ENCODE data around the gene PLA2G15. TPM values are rescaled to one million over a fixed set of nuclear protein-coding genes. Genes with fewer than 3 reads are reported as not detected.

Gene PLA2G15
- total RNA-seq, 1 donor from 2014 or later = 21.9 TPM

DNA sequence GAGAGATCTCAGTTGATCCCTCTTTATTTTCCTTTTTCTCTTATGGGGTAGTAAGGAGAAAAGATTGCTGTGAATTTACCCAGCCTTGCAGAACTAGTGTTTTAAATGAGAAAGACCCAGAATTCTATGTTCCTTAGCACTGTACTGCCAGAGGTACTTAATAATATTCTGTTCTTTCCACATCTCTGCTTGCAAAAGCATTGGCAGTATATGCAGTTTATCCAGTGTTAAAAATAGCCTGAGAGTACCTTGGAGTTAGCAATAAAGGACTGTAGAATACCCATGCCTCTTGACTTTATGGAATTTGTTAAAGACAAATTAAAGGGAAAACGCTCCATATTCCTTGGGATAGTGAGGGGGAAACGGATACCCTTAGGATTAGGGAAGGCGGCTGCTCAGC, 31.1 kb downstream of the PLA2G15 start:
- Histone ChIP-seq H3K4me3 (no peak overlapping the region), H3K36me3 (peaks cover 14 to 34% of the 10 kb centered on the region in 2 donors), H3K27me3 (no peaks in the 10 kb centered on the region), H3K4me1 (peaks cover 12 to 16% of the 10 kb centered on the region in 2 donors), H3K27ac (peak overlapping the region in 1 of 2 donors; percentile 75), H3K9me3 (no peaks in the 10 kb centered on the region)
- no peak for DNase-seq (ENCODE audit: low spot score in 2 of 2)
- intact Hi-C loops (cut with DNase I) = no loop called here
- TF ChIP-seq, protein P1, sequence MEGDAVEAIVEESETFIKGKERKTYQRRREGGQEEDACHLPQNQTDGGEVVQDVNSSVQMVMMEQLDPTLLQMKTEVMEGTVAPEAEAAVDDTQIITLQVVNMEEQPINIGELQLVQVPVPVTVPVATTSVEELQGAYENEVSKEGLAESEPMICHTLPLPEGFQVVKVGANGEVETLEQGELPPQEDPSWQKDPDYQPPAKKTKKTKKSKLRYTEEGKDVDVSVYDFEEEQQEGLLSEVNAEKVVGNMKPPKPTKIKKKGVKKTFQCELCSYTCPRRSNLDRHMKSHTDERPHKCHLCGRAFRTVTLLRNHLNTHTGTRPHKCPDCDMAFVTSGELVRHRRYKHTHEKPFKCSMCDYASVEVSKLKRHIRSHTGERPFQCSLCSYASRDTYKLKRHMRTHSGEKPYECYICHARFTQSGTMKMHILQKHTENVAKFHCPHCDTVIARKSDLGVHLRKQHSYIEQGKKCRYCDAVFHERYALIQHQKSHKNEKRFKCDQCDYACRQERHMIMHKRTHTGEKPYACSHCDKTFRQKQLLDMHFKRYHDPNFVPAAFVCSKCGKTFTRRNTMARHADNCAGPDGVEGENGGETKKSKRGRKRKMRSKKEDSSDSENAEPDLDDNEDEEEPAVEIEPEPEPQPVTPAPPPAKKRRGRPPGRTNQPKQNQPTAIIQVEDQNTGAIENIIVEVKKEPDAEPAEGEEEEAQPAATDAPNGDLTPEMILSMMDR (IDR thresholded peaks at IDR 0.05) = no peak

DNA sequence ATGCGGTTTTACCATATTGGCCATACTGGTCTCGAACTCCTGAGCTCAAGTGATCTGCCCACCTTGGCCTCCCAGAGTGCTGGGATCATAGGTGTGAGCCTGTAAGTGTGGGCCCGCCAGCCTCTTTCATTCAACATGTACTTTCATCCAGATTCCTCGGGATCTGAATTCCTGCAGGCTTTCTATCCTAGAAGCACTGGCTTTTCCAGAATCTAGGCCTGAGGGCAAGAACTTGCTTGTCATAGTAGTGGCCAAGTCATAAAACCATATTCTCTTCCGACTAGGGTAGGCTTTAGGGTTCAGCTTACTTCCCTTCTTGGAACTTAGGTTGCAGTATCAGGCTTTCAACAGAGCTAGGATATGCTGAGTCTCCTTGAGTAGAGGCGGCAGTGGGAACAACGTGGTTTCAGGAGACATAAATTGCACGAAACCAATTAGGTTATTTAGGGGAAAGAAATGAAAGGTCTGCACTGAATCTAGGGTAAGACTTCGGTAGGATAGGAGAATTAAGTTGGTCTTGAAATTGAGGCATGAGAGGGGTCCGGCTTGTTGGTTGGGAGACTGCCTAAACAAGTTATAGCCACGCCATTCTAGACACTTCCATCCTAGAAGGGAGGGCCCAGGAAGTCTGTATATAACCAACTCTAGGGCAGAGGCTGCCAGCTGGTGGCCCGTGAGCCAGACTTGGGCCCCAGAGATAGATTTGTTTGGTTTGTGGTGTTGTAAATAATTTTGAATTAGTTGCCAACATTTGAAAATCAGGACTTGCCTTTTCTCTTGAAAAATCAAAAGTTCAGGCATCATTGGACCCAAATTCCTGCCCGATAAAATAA, 34.8 kb downstream of the PLA2G15 start:
- no peak for DNase-seq (ENCODE audit: low spot score in 2 of 2)
- H3K27ac ChIP-seq = no peak overlapping the region
- intact Hi-C loops (cut with DNase I) = no loop called here
- H3K36me3 ChIP-seq = peaks cover 19 to 28% of the 10 kb centered on the region in 2 donors
- H3K4me3 ChIP-seq = no peak overlapping the region
- peaks cover 15 to 19% of the 10 kb centered on the region in 2 donors for H3K4me1 ChIP-seq
- H3K9me3 ChIP-seq = no peaks in the 10 kb centered on the region
- TF ChIP-seq, protein P1 (IDR thresholded peaks at IDR 0.05) = no peak
- no peaks in the 10 kb centered on the region for H3K27me3 ChIP-seq

DNA sequence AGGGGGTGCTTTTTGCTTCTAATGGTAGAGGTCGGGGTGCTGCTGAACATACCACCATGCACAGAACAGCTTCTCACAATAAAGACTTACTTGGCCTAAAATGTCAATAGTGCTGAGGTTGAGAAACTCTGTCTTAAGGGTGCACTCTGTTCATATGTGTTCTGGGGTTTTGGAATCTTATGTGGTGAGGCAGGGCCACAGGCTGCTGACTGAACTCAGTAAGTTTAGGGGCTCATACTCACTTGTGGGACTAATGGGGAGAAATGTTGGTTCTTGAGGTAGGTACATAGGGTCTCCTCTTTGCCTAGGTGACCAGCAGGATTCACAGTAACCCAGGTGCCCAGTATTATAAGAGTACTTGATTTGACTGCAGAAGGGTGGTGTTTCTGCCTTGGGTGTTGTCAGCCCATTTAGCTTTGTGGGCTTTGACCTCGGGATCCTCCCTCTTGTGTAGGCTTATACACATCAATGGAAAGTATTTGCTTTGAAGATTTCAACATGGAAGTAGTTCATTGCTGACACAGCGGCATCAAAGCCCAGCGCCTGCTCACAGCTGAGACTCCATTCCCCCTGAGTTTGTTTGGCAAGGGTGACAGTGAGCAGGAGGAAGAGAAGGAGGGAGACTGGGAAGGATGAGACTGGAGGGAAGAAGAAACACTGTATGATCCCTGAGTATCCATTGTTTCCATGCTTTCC, 36.3 kb downstream of the PLA2G15 start:
- Histone ChIP-seq H3K4me1 (peaks cover 10 to 11% of the 10 kb centered on the region in 2 donors), H3K27me3 (no peaks in the 10 kb centered on the region), H3K9me3 (no peaks in the 10 kb centered on the region), H3K36me3 (peaks cover 17 to 32% of the 10 kb centered on the region in 2 donors), H3K27ac (no peak overlapping the region), H3K4me3 (no peak overlapping the region)
- DNase-seq (ENCODE audit: low spot score in 2 of 2) = no peak
- intact Hi-C loops (cut with DNase I) = no loop called here
- TF ChIP-seq, protein P1 (IDR thresholded peaks at IDR 0.05) = no peak

DNA sequence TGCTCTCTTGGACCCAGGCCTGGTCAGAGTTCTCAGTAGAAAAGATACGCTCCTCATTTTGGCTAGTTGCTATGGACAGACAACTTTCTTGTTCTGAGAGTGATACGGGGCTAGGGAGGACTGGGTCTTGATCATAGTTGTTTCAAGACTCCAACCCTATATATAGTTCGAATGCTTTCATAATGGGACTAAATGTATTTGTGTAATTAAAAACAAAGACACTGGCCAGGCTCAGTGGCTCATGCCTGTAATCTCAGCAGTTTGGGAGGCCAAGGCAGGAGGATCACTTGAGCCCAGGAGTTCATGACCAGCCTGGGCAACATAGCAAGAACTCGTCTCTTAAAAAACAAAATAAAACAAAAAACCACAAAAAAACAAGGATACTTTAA, 36.9 kb downstream of the PLA2G15 start:
- Histone ChIP-seq H3K4me3 (no peak overlapping the region), H3K4me1 (peaks cover 5 to 10% of the 10 kb centered on the region in 2 donors), H3K9me3 (no peaks in the 10 kb centered on the region), H3K36me3 (peaks cover 17 to 37% of the 10 kb centered on the region in 2 donors), H3K27me3 (no peaks in the 10 kb centered on the region), H3K27ac (no peak overlapping the region)
- intact Hi-C loops (cut with DNase I) = no loop called here
- TF ChIP-seq, protein P1 (IDR thresholded peaks at IDR 0.05) = no peak
- no peak for DNase-seq (ENCODE audit: low spot score in 2 of 2)

DNA sequence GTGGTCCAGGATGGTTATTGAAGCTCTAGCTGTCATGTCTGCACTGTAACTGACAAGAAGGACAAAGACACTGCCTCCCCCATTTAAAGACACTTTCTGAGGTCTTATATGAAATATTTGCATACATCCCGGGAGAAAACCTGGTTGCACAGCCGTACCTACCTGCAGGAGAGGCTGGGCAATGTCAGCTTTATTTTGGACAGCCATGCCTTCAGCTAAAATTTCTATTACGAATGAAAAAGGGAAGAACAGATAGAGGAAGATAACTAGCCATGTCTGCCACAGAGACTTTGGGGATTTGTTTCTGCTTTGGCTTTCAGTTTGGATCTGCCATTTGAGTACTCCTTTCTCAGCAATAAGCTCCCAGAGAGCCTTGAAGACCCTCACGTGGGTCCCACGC, 38.2 kb downstream of the PLA2G15 start:
- TF ChIP-seq, protein P1 (IDR thresholded peaks at IDR 0.05) = no peak
- Histone ChIP-seq H3K9me3 (no peaks in the 10 kb centered on the region), H3K36me3 (peaks cover 17 to 28% of the 10 kb centered on the region in 2 donors), H3K27ac (peak overlapping the region; percentile 9 to 43), H3K4me1 (peaks cover 13 to 20% of the 10 kb centered on the region in 2 donors), H3K27me3 (no peaks in the 10 kb centered on the region), H3K4me3 (no peak overlapping the region)
- no peak for DNase-seq (ENCODE audit: low spot score in 2 of 2)
- intact Hi-C loops (cut with DNase I) = no loop called here

Data from ascending aorta (tissue), 2 donors.